ENCODE results near the gene TP53. TPM values are rescaled to one million over a fixed set of nuclear protein-coding genes. Genes with fewer than 3 reads are reported as not detected.

Gene TP53
- total and polyA plus RNA-seq, 4 donors, result 22.3 to 57.0 (median 27.5) TPM

- no peak overlapping the region for H3K9ac ChIP-seq (ENCODE audit: insufficient read depth in 1 of 2, low read length in 2 of 2)
- no peak overlapping the region for H3K27ac ChIP-seq (ENCODE audit: low read depth in 1 of 2, low read length in 1 of 2)
- H3K4me1 ChIP-seq (ENCODE audit: control insufficient read depth in 5 of 5, insufficient read depth in 5 of 5, low read length in 5 of 5), result peaks cover 0 to 22% (median 3%) of the 10 kb centered on the region in 5 donors
- peaks cover 0 to under 1% (median 0%) of the 10 kb centered on the region in 4 donors for H3K36me3 ChIP-seq (ENCODE audit: control insufficient read depth in 4 of 4, insufficient read depth in 4 of 4, low read length in 4 of 4)
- 82 to 88% methylated on average over 22 of the region's 22 CpGs for WGBS, 2 donors
- DNase-seq (no peak), ATAC-seq (ENCODE audit: insufficient read depth, low FRiP score) (no peak)
- H3K9me3 ChIP-seq (ENCODE audit: control insufficient read depth in 4 of 4, insufficient read depth in 3 of 4, low read length in 3 of 4), result no peaks in the 10 kb centered on the region
- H3K27me3 ChIP-seq (ENCODE audit: control insufficient read depth in 3 of 3, insufficient read depth in 3 of 3, low read length in 2 of 3), result peaks cover 0 to 6% (median 6%) of the 10 kb centered on the region in 3 donors
- no peak for TF ChIP-seq CTCF (IDR thresholded peaks at IDR 0.05; ENCODE audit: control extremely low read depth, extremely low read depth)
- no peak overlapping the region for H3K4me3 ChIP-seq
Measured at GRCh38 chr17:7707858-7708750, 20.8 kb upstream of the TP53 start.

GRCh38 chr17:7707446-7707845, 20.2 kb upstream of the TP53 start:
- Histone ChIP-seq H3K4me1 (ENCODE audit: control insufficient read depth in 5 of 5, insufficient read depth in 5 of 5, low read length in 5 of 5) (peaks cover 0 to 22% (median 3%) of the 10 kb centered on the region in 5 donors), H3K36me3 (ENCODE audit: control insufficient read depth in 4 of 4, insufficient read depth in 4 of 4, low read length in 4 of 4) (peaks cover 0 to 6% (median 0%) of the 10 kb centered on the region in 4 donors), H3K9me3 (ENCODE audit: control insufficient read depth in 4 of 4, insufficient read depth in 3 of 4, low read length in 3 of 4) (no peaks in the 10 kb centered on the region), H3K4me3 (no peak overlapping the region), H3K9ac (ENCODE audit: insufficient read depth in 1 of 2, low read length in 2 of 2) (no peak overlapping the region), H3K27ac (ENCODE audit: low read depth in 1 of 2, low read length in 1 of 2) (no peak overlapping the region), H3K27me3 (ENCODE audit: control insufficient read depth in 3 of 3, insufficient read depth in 3 of 3, low read length in 2 of 3) (peaks cover 0 to 6% (median 3%) of the 10 kb centered on the region in 3 donors)
- TF ChIP-seq CTCF (IDR thresholded peaks at IDR 0.05; ENCODE audit: control extremely low read depth, extremely low read depth), result no peak
- WGBS, 2 donors, result 80 to 83% methylated on average over 8 to 9 of the region's 9 CpGs
- ATAC-seq (ENCODE audit: insufficient read depth, low FRiP score), result no peak
- no peak for DNase-seq

- no peak overlapping the region for H3K4me3 ChIP-seq
- peaks cover 0 to 3% (median 0%) of the 10 kb centered on the region in 3 donors for H3K27me3 ChIP-seq (ENCODE audit: control insufficient read depth in 3 of 3, insufficient read depth in 3 of 3, low read length in 2 of 3)
- no peak for TF ChIP-seq CTCF (IDR thresholded peaks at IDR 0.05; ENCODE audit: control extremely low read depth, extremely low read depth)
- 89 to 91% methylated on average over 3 of the region's 3 CpGs for WGBS, 2 donors
- H3K36me3 ChIP-seq (ENCODE audit: control insufficient read depth in 4 of 4, insufficient read depth in 4 of 4, low read length in 4 of 4), result peaks cover 0 to 11% (median 2%) of the 10 kb centered on the region in 4 donors
- peaks cover 0 to 3% (median 0%) of the 10 kb centered on the region in 4 donors for H3K9me3 ChIP-seq (ENCODE audit: control insufficient read depth in 4 of 4, insufficient read depth in 3 of 4, low read length in 3 of 4)
- ATAC-seq (ENCODE audit: insufficient read depth, low FRiP score), result no peak
- no peak overlapping the region for H3K27ac ChIP-seq (ENCODE audit: low read depth in 1 of 2, low read length in 1 of 2)
- no peak for DNase-seq
- no peak overlapping the region for H3K9ac ChIP-seq (ENCODE audit: insufficient read depth in 1 of 2, low read length in 2 of 2)
- H3K4me1 ChIP-seq (ENCODE audit: control insufficient read depth in 5 of 5, insufficient read depth in 5 of 5, low read length in 5 of 5), result peaks cover 0 to 22% (median 3%) of the 10 kb centered on the region in 5 donors
Measured at GRCh38 chr17:7706631-7707354, 19.5 kb upstream of the TP53 start.

All from lung (tissue), 12 donors.